Adrenal gland (tissue), 5 donors: ENCODE results near the gene NBEAL2.

Source experiments
- CTCF ChIP-seq, 6 experiments: fragments of 450-650 bp in 4 of 6; fragments of 200-600 bp in 2 of 6; sonication (generic) in 1 of 6; IDR thresholded peaks; 1 replicate in 5 of 6; 2 replicates in 1 of 6; pipeline versions ENCODE4 v1.5.1 to v1.8.0; 2016 to 2021; ENCODE audit warnings: antibody characterized with exemption in 6 of 6, mild to moderate bottlenecking in 2 of 6, moderate library complexity in 1 of 6
- POLR2A ChIP-seq, 2 donors: fragments of 450-650 bp; IDR thresholded peaks; one replicate each; pipeline ENCODE4 v1.6.1; 2017; ENCODE audit warnings: antibody characterized with exemption in 2 of 2, mild to moderate bottlenecking in 2 of 2, moderate library complexity in 1 of 2
- donor health status: DM: no; HTN: no; CAD: no.

GRCh38 chr3:46997453-46998091 is 18.1 kb downstream of the NBEAL2 start:
- no peak for TF ChIP-seq CTCF (IDR thresholded peaks at IDR 0.05)
- TF ChIP-seq POLR2A (IDR thresholded peaks at IDR 0.05): no peak
